Erythroblast (primary cell): Measurements from ENCODE around the gene ALKBH7.
"Not testable (repeated sequence)": the region's sequence is repeated elsewhere in the genome, so short reads cannot be mapped to it uniquely, and the experiment has no call there.

ENCODE experiments used
- DNase-seq, 2 experiments: peaks; one replicate each; lab custom pipeline; 2025; lab: John Stamatoyannopoulos, UW
- GATA1 ChIP-seq: IDR thresholded peaks from 2 replicates; pipeline ENCODE4 v1.6.1; 2011; ENCODE audit warnings: low read depth, mild to moderate bottlenecking, control low read depth, low read length, moderate library complexity
- POLR2A ChIP-seq: IDR thresholded peaks from 2 replicates; pipeline ENCODE4 v1.6.1; 2011; ENCODE audit warnings: mild to moderate bottlenecking, low read length

Gene ALKBH7, protein sequence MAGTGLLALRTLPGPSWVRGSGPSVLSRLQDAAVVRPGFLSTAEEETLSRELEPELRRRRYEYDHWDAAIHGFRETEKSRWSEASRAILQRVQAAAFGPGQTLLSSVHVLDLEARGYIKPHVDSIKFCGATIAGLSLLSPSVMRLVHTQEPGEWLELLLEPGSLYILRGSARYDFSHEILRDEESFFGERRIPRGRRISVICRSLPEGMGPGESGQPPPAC

DNA sequence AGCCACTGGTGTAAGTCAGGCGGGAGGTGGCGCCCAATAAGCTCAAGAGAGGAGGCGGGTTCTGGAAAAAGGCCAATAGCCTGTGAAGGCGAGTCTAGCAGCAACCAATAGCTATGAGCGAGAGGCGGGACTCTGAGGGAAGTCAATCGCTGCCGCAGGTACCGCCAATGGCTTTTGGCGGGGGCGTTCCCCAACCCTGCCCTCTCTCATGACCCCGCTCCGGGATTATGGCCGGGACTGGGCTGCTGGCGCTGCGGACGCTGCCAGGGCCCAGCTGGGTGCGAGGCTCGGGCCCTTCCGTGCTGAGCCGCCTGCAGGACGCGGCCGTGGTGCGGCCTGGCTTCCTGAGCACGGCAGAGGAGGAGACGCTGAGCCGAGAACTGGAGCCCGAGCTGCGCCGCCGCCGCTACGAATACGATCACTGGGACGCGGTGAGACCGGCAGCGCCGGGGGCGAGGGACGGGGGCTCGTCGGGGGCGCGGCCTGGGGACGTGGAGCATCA, at the start of gene ALKBH7:
ALKBH7 (plus strand) TSS at position 201 of the 502 bp plus-strand sequence; CDS start at position 228, 27 bp downstream.
- TF ChIP-seq POLR2A, result peak; percentile 62
- TF ChIP-seq GATA1, result no peak
- peak; percentile 99 to 100 for DNase-seq

- TF ChIP-seq POLR2A (no peak), GATA1 (no peak)
- no peak for DNase-seq
These were observed 47.8 kb upstream of the ALKBH7 start for GRCh38 chr19:6324757-6325156.

DNA sequence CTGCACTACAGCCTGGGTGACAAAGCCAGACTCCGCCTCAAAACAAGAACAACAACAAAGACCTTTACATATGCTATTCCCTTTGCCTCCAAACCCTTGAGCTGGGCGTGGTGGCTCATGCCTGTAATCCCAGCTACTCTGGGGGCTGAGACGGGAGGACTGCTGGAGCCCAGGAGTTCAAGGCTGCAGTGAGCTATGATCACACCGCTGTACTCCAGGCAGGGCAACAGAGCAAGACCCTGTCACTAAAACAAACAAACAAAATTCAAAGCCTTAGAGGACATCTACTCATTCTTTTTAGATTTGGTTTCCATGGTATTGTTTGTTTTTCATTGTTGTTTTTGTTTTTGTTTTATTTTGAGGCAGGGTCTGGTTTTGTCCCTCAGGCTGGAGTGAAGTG, 47.0 kb upstream of the ALKBH7 start:
- TF ChIP-seq POLR2A (no peak), GATA1 (no peak)
- no peak for DNase-seq

- TF ChIP-seq GATA1 (no peak), POLR2A (no peak)
- DNase-seq, result no peak
These were observed 45.8 kb upstream of the ALKBH7 start for GRCh38 chr19:6326815-6327214.

- TF ChIP-seq GATA1 (no peak), POLR2A (no peak)
- DNase-seq, result no peak
These were observed 39.2 kb upstream of the ALKBH7 start, which contains the start of gene ACER1 for GRCh38 chr19:6333439-6333838. TSS of gene ACER1 (minus strand) at chr19:6333612. CDS start at chr19:6333551, 61 bp downstream.

GRCh38 chr19:6334490-6335285, 37.9 kb upstream of the ALKBH7 start:
- DNase-seq, result no peak
- TF ChIP-seq POLR2A (no peak), GATA1 (no peak)

- TF ChIP-seq POLR2A, result no peak
- TF ChIP-seq GATA1, result no peak
- no peak for DNase-seq
These were observed 31.9 kb upstream of the ALKBH7 start for GRCh38 chr19:6340493-6341201.

DNA sequence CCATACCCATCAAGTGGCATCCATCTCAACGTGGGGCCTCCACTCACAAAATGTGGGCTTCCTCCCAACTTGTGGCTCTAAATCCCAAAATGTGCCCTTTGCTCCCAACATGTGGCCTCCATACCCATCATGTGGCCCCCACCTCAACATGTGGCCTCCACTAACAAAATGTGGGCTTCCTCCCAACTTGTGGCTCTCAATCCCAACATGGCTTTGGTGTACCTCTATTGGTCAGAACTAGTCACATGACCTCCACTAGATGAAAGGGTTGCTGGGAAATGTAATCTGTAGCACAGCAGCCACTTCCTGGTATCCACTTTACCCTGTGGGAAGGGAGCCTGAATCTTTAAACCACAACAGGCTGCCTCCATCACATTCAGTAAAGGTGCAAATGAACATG, 29.1 kb upstream of the ALKBH7 start:
- TF ChIP-seq GATA1 (no peak), POLR2A (no peak)
- DNase-seq, result no peak

- DNase-seq, result not testable (repeated sequence)
These were observed 23.3 kb upstream of the ALKBH7 start for GRCh38 chr19:6349271-6349670.

- no peak for DNase-seq
These were observed 21.9 kb upstream of the ALKBH7 start for GRCh38 chr19:6350688-6351087.

GRCh38 chr19:6352381-6353165, 20.0 kb upstream of the ALKBH7 start:
- DNase-seq, result no peak
- no peak for TF ChIP-seq GATA1
- no peak for TF ChIP-seq POLR2A

More at GRCh38 chr19:6350688-6351087, 21.9 kb upstream of the ALKBH7 start:
- TF ChIP-seq GATA1, result no peak
- no peak for TF ChIP-seq POLR2A

DNA sequence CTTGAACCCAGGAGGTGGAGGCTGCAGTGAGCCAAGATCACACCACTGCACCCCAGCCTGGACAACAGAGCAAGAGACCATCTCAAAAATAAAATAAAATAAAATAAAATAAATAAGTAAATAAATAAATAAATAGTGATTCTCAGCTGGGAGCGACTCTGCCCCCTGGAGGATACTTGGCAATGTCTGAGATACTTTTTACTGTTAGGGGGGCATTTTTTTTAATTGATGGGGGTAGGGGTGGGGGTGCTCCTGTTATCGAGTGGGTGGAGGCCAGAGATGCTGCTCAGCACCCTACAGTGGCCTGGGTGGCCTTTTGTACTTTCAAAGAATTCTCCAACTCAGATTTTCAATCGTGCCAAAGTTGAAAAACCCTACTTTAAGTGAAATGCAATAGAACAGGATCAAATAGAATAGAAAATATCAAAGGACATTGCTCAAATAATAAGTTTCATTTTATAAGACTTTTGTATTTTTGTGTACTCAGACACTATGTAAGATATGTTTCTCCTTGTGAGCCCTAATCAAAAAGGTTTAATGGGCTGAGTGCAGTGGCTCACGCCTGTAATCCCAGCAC, 18.4 kb upstream of the ALKBH7 start:
- DNase-seq, result peak; percentile 24 to 36
- TF ChIP-seq GATA1, result no peak
- no peak for TF ChIP-seq POLR2A

GRCh38 chr19:6355321-6356040, 17.1 kb upstream of the ALKBH7 start:
- not testable (repeated sequence) for DNase-seq
